OCI-M1 (cell line): Measurements from ENCODE around the gene MYOCD.
"Not testable (repeated sequence)": the region's sequence is repeated elsewhere in the genome, so short reads cannot be mapped to it uniquely, and the experiment has no call there.

ENCODE experiments used
- DNase-seq: peaks from one replicate; lab custom pipeline; 2025; lab: John Stamatoyannopoulos, UW

MYOCD gene

GRCh38 chr17:12665263-12666210 lies at the start of gene MYOCD:
MYOCD (plus strand) TSS chr17:12665890; CDS start chr17:12666189, 299 bp downstream.
- no peak for DNase-seq

- DNase-seq = no peak
Measured at GRCh38 chr17:12616161-12616560, 49.5 kb upstream of the MYOCD start.

GRCh38 chr17:12618557-12618956 lies 47.1 kb upstream of the MYOCD start:
- no peak for DNase-seq

- DNase-seq = no peak
Measured at GRCh38 chr17:12619459-12620199, 46.1 kb upstream of the MYOCD start.

GRCh38 chr17:12620200-12620720 lies 45.4 kb upstream of the MYOCD start:
- no peak for DNase-seq

- DNase-seq = no peak
Measured at GRCh38 chr17:12622726-12623125, 43.0 kb upstream of the MYOCD start.

- no peak for DNase-seq
Measured at GRCh38 chr17:12623220-12623848, 42.4 kb upstream of the MYOCD start.

- DNase-seq = no peak
Measured at GRCh38 chr17:12624211-12624610, 41.5 kb upstream of the MYOCD start.

GRCh38 chr17:12625092-12625491 lies 40.6 kb upstream of the MYOCD start:
- no peak for DNase-seq

GRCh38 chr17:12627177-12627629 lies 38.5 kb upstream of the MYOCD start:
- no peak for DNase-seq

GRCh38 chr17:12627781-12628451 lies 37.8 kb upstream of the MYOCD start:
- no peak for DNase-seq

- no peak for DNase-seq
Measured at GRCh38 chr17:12631076-12631475, 34.6 kb upstream of the MYOCD start.

- no peak for DNase-seq
Measured at GRCh38 chr17:12632785-12633184, 32.9 kb upstream of the MYOCD start.

GRCh38 chr17:12634789-12635414 lies 30.8 kb upstream of the MYOCD start:
- DNase-seq = peak; percentile 4

GRCh38 chr17:12635996-12636395 lies 29.7 kb upstream of the MYOCD start:
- DNase-seq = not testable (repeated sequence)

GRCh38 chr17:12637015-12637414 lies 28.7 kb upstream of the MYOCD start:
- no peak for DNase-seq

- no peak for DNase-seq
Measured at GRCh38 chr17:12637745-12638651, 27.7 kb upstream of the MYOCD start.

GRCh38 chr17:12640364-12640763 lies 25.3 kb upstream of the MYOCD start:
- DNase-seq = no peak

- no peak for DNase-seq
Measured at GRCh38 chr17:12641084-12641483, 24.6 kb upstream of the MYOCD start.

- no peak for DNase-seq
Measured at GRCh38 chr17:12642034-12642433, 23.7 kb upstream of the MYOCD start.
